H9 (cell line): ENCODE results near the gene MGAT5. TPM values are rescaled to one million over a fixed set of nuclear protein-coding genes. Genes with fewer than 3 reads are reported as not detected.

ENCODE experiments used
- DNase-seq: peaks from one replicate; pipeline ENCODE4 v3.0.0-alpha.2; 2017
- H2AFZ ChIP-seq: one replicate; pipeline ENCODE4 v1.6.1; 2013; ENCODE audit warnings: mild to moderate bottlenecking, low read length, control low read depth, moderate library complexity
- H2AK5ac ChIP-seq: 2 replicates; pipeline ENCODE4 v1.6.1; 2013; ENCODE audit warnings: low read length, control low read depth, mixed read lengths; ENCODE audit not compliant: insufficient read length
- H2BK120ac ChIP-seq: one replicate; pipeline ENCODE4 v1.6.1; 2013; ENCODE audit warnings: low read depth, mild to moderate bottlenecking, low read length, control low read depth, inconsistent platforms; ENCODE audit not compliant: poor library complexity, severe bottlenecking
- H2BK12ac ChIP-seq: 2 replicates; pipeline ENCODE4 v1.6.1; 2013; ENCODE audit warnings: low read length, control low read depth, mixed read lengths, low read depth; ENCODE audit not compliant: insufficient read length
- H2BK15ac ChIP-seq: 2 replicates; pipeline ENCODE4 v1.6.1; 2013; ENCODE audit warnings: low read depth, low read length, control low read depth
- H2BK20ac ChIP-seq: one replicate; pipeline ENCODE4 v1.6.1; 2013; ENCODE audit warnings: low read depth, mild to moderate bottlenecking, low read length, control low read depth, inconsistent platforms; ENCODE audit not compliant: poor library complexity, severe bottlenecking
- H2BK5ac ChIP-seq: 2 replicates; pipeline ENCODE4 v1.6.1; 2013; ENCODE audit warnings: low read length, control low read depth, mixed read lengths; ENCODE audit not compliant: insufficient read length
- H3K14ac ChIP-seq: 2 replicates; pipeline ENCODE4 v1.6.1; 2013; ENCODE audit warnings: low read length, control low read depth; ENCODE audit not compliant: insufficient read depth
- H3K18ac ChIP-seq: 2 replicates; pipeline ENCODE4 v1.6.1; 2013; ENCODE audit warnings: low read depth, mild to moderate bottlenecking, mixed read lengths, low read length, control low read depth; ENCODE audit not compliant: insufficient read length
- H3K23ac ChIP-seq: 2 replicates; pipeline ENCODE4 v1.6.1; 2013; ENCODE audit warnings: low read length, control low read depth, mixed read lengths, low read depth; ENCODE audit not compliant: insufficient read length
- H3K23me2 ChIP-seq: 2 replicates; pipeline ENCODE4 v1.6.1; 2013; ENCODE audit warnings: low read depth, mild to moderate bottlenecking, mixed read lengths, low read length, control low read depth; ENCODE audit not compliant: insufficient read length, poor library complexity, severe bottlenecking
- H3K27ac ChIP-seq: 2 replicates; pipeline ENCODE4 v1.5.1; 2013; ENCODE audit warnings: low read length, control low read depth, mixed read lengths, low read depth; ENCODE audit not compliant: insufficient read length
- H3K27me3 ChIP-seq: 2 replicates; pipeline ENCODE4 v1.6.1; 2013; ENCODE audit warnings: low read length, control low read depth, inconsistent platforms; ENCODE audit not compliant: insufficient read depth
- H3K4ac ChIP-seq: 2 replicates; pipeline ENCODE4 v1.6.1; 2013; ENCODE audit warnings: low read depth, mild to moderate bottlenecking, control low read depth, inconsistent platforms, low read length, moderate library complexity
- H3K4me1 ChIP-seq: 2 replicates; pipeline ENCODE4 v1.6.1; 2013; ENCODE audit warnings: low read length, control low read depth, inconsistent platforms; ENCODE audit not compliant: insufficient read depth
- H3K4me2 ChIP-seq: 2 replicates; pipeline ENCODE4 v1.6.1; 2013; ENCODE audit warnings: low read length, control low read depth, mixed read lengths; ENCODE audit not compliant: insufficient read length, insufficient read depth
- H3K56ac ChIP-seq: 2 replicates; pipeline ENCODE4 v1.6.1; 2013; ENCODE audit warnings: low read depth, mild to moderate bottlenecking, mixed read lengths, low read length, control low read depth; ENCODE audit not compliant: insufficient read length
- H3K79me1 ChIP-seq: 2 replicates; pipeline ENCODE4 v1.6.1; 2013; ENCODE audit warnings: low read depth, mild to moderate bottlenecking, moderate library complexity, low read length, control low read depth, inconsistent platforms; ENCODE audit not compliant: insufficient read depth, poor library complexity, severe bottlenecking
- H3K79me2 ChIP-seq: 2 replicates; pipeline ENCODE4 v1.6.1; 2013; ENCODE audit warnings: low read length, control low read depth, inconsistent platforms; ENCODE audit not compliant: insufficient read depth
- H3K9ac ChIP-seq: 2 replicates; pipeline ENCODE4 v1.6.1; 2013; ENCODE audit warnings: low read length, control low read depth, mixed read lengths; ENCODE audit not compliant: insufficient read length; ENCODE audit errors: extremely low read depth
- H3K9me3 ChIP-seq: one replicate; pipeline ENCODE4 v1.6.1; 2013; ENCODE audit warnings: low read depth, low read length, inconsistent platforms; ENCODE audit not compliant: control insufficient read depth
- H3T11ph ChIP-seq: one replicate; pipeline ENCODE4 v1.6.1; 2013; ENCODE audit warnings: mild to moderate bottlenecking, low read length, control low read depth, inconsistent platforms
- H4K20me1 ChIP-seq: one replicate; pipeline ENCODE4 v1.6.1; 2013; ENCODE audit not compliant: control insufficient read depth, insufficient read length, insufficient read depth
- H4K5ac ChIP-seq: 2 replicates; pipeline ENCODE4 v1.6.1; 2013; ENCODE audit warnings: low read depth, mild to moderate bottlenecking, mixed read lengths, low read length, control low read depth; ENCODE audit not compliant: insufficient read length
- H4K8ac ChIP-seq: replicated peaks from 2 replicates; pipeline ENCODE4 v1.6.1; 2013; ENCODE audit warnings: low read length, control low read depth, mixed read lengths, low read depth; ENCODE audit not compliant: insufficient read length
- H4K91ac ChIP-seq: 2 replicates; pipeline ENCODE4 v1.6.1; 2013; ENCODE audit warnings: low read depth, mild to moderate bottlenecking, moderate library complexity, mixed read lengths, low read length, control low read depth; ENCODE audit not compliant: insufficient read length
- H3K27ac Mint-ChIP-seq, 3 experiments: 2 replicates in 2 of 3; 3 replicates in 1 of 3; pipeline ENCODE4 v1.8.0; 2020 to 2021; ENCODE audit warnings: mixed read lengths in 3 of 3, mild to moderate bottlenecking in 1 of 3, moderate library complexity in 1 of 3
- H3K27me3 Mint-ChIP-seq: 2 replicates; pipeline ENCODE4 v1.8.0; 2021; ENCODE audit warnings: low read depth, mild to moderate bottlenecking, moderate library complexity, mixed read lengths
- H3K36me3 Mint-ChIP-seq, 3 experiments: 2 replicates in 2 of 3; 3 replicates in 1 of 3; pipeline ENCODE4 v1.8.0; 2020 to 2021; ENCODE audit warnings: low read depth in 3 of 3, mixed read lengths in 3 of 3; ENCODE audit not compliant: insufficient read depth in 1 of 3
- H3K4me1 Mint-ChIP-seq, 2 experiments: 2 replicates each; pipeline ENCODE4 v1.8.0; 2020; ENCODE audit warnings: mixed read lengths in 2 of 2
- H3K4me3 Mint-ChIP-seq, 2 experiments: 2 replicates in 1 of 2; 3 replicates in 1 of 2; pipeline ENCODE4 v1.8.0; 2020 to 2021; ENCODE audit warnings: mild to moderate bottlenecking in 2 of 2, mixed read lengths in 2 of 2, moderate library complexity in 1 of 2
- H3K9me3 Mint-ChIP-seq, 2 experiments: 2 replicates in 1 of 2; 3 replicates in 1 of 2; pipeline ENCODE4 v1.8.0; 2020; ENCODE audit warnings: mild to moderate bottlenecking in 2 of 2, mixed read lengths in 2 of 2, moderate library complexity in 1 of 2
- WGBS: extraction: QIAGEN DNeasy Blood & Tissue Kit; methylation state at CpG from one replicate; pipeline ENCODE4 v1.1.7; 2013; ENCODE audit warnings: missing lambda C conversion rate, low lambda C conversion rate, mixed read lengths; ENCODE audit not compliant: insufficient read length; ENCODE audit errors: extremely low coverage; 5-methylcytosine and 5-hydroxymethylcytosine counted together
- total RNA-seq: library from RNA; stranded (reverse); gene quantifications from 2 replicates; pipeline ENCODE4 v1.2.1, GENCODE V29; 2021
- TF ChIP-seq, protein P1 (sequence below): fragments of 200-600 bp; sonication (generic); conservative IDR thresholded peaks from 3 replicates; pipeline ENCODE4 v1.8.0; 2021; ENCODE audit warnings: antibody characterized with exemption, mild to moderate bottlenecking

The MGAT5 gene
- total RNA-seq, 1 experiment from 2014 or later, result 25.7 TPM

- Histone ChIP-seq H2AK5ac (no peak overlapping the region), H2BK120ac (no peak overlapping the region), H3K14ac (no peak overlapping the region), H3K23ac (no peak overlapping the region), H2BK15ac (no peak overlapping the region), H3K4me2 (no peak overlapping the region), H2BK5ac (no peak overlapping the region), H4K20me1 (peaks cover 2% of the 10 kb centered on the region), H2BK12ac (no peak overlapping the region), H3K4me1 (no peaks in the 10 kb centered on the region; the same call in 1 of the 2 replicates), H3T11ph (no peak overlapping the region), H3K79me2 (no peaks in the 10 kb centered on the region), H3K56ac (no peak overlapping the region), H4K91ac (no peak overlapping the region), H3K18ac (no peak overlapping the region), H3K23me2 (no peaks in the 10 kb centered on the region), H3K9me3 (no peaks in the 10 kb centered on the region), H3K27me3 (peaks cover 5% of the 10 kb centered on the region; the same call in 1 of the 2 replicates), H3K27ac (no peak overlapping the region), H4K8ac (no peak overlapping the region), H2BK20ac (no peak overlapping the region), H2AFZ (no peak overlapping the region), H3K9ac (no peak overlapping the region), H4K5ac (no peak overlapping the region), H3K79me1 (no peaks in the 10 kb centered on the region), H3K4ac (no peak overlapping the region)
- Mint-ChIP-seq H3K4me3 (no peak overlapping the region), H3K27ac (no peak overlapping the region), H3K36me3 (peaks cover 0 to 27% (median 4%) of the 10 kb centered on the region in 3 experiments; a peak in 5 of 7 replicates), H3K27me3 (peaks cover 44% of the 10 kb centered on the region), H3K9me3 (no peaks in the 10 kb centered on the region), H3K4me1 (peaks cover 8 to 11% of the 10 kb centered on the region in 2 experiments)
- WGBS, result no CpG with 5 or more reads among the region's 3 CpGs
- no peak for DNase-seq
- TF ChIP-seq, protein P1, sequence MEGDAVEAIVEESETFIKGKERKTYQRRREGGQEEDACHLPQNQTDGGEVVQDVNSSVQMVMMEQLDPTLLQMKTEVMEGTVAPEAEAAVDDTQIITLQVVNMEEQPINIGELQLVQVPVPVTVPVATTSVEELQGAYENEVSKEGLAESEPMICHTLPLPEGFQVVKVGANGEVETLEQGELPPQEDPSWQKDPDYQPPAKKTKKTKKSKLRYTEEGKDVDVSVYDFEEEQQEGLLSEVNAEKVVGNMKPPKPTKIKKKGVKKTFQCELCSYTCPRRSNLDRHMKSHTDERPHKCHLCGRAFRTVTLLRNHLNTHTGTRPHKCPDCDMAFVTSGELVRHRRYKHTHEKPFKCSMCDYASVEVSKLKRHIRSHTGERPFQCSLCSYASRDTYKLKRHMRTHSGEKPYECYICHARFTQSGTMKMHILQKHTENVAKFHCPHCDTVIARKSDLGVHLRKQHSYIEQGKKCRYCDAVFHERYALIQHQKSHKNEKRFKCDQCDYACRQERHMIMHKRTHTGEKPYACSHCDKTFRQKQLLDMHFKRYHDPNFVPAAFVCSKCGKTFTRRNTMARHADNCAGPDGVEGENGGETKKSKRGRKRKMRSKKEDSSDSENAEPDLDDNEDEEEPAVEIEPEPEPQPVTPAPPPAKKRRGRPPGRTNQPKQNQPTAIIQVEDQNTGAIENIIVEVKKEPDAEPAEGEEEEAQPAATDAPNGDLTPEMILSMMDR, result no peak
Observed at GRCh38 chr2:134426721-134427120, 172.8 kb downstream of the MGAT5 start.
